Measurements from ENCODE around the gene FBXW12. TPM values are rescaled to one million over a fixed set of nuclear protein-coding genes. Genes with fewer than 3 reads are reported as not detected.
A peak's percentile ranks its signal among the peaks of the same experiment; 100 is the strongest.

Gene FBXW12
- polyA plus RNA-seq, 1 of the 3 experiments (the other 2 are of a cell fraction), result 0.07 TPM

GRCh38 chr3:48411041-48411588 is 39.1 kb downstream of the FBXW12 start:
- Histone ChIP-seq H2AFZ (ENCODE audit: low read depth) (no peak overlapping the region), H3K4me3 (ENCODE audit: low read depth in 2 of 2, low read length in 1 of 2) (no peak overlapping the region), H3K36me3 (replicated peaks in 1 of 2; ENCODE audit: control insufficient read depth in 1 of 2, insufficient read depth in 2 of 2, low read length in 1 of 2) (peaks cover 0 to 72% of the 10 kb centered on the region in 2 experiments), H3K4me1 (ENCODE audit: control insufficient read depth in 1 of 2, insufficient read depth in 2 of 2, low read depth in 1 of 2, low read length in 1 of 2) (no peaks in the 10 kb centered on the region), H3K27me3 (ENCODE audit: insufficient read depth) (no peaks in the 10 kb centered on the region), H3K9me2 (no peaks in the 10 kb centered on the region), H3F3A (replicated peaks; ENCODE audit: insufficient read depth) (no peaks in the 10 kb centered on the region), H3K27ac (ENCODE audit: low read depth in 2 of 2, low read length in 1 of 2) (no peak overlapping the region), H3K4me2 (no peak overlapping the region), H3K9ac (no peak overlapping the region), H4K20me1 (ENCODE audit: insufficient read depth) (no peaks in the 10 kb centered on the region), H3K79me2 (ENCODE audit: insufficient read depth) (no peaks in the 10 kb centered on the region), H3K9me3 (no peaks in the 10 kb centered on the region)
- WGBS (ENCODE audit: low lambda C conversion rate), result 95% methylated on average over 4 of the region's 9 CpGs
- TF ChIP-seq, protein P1, sequence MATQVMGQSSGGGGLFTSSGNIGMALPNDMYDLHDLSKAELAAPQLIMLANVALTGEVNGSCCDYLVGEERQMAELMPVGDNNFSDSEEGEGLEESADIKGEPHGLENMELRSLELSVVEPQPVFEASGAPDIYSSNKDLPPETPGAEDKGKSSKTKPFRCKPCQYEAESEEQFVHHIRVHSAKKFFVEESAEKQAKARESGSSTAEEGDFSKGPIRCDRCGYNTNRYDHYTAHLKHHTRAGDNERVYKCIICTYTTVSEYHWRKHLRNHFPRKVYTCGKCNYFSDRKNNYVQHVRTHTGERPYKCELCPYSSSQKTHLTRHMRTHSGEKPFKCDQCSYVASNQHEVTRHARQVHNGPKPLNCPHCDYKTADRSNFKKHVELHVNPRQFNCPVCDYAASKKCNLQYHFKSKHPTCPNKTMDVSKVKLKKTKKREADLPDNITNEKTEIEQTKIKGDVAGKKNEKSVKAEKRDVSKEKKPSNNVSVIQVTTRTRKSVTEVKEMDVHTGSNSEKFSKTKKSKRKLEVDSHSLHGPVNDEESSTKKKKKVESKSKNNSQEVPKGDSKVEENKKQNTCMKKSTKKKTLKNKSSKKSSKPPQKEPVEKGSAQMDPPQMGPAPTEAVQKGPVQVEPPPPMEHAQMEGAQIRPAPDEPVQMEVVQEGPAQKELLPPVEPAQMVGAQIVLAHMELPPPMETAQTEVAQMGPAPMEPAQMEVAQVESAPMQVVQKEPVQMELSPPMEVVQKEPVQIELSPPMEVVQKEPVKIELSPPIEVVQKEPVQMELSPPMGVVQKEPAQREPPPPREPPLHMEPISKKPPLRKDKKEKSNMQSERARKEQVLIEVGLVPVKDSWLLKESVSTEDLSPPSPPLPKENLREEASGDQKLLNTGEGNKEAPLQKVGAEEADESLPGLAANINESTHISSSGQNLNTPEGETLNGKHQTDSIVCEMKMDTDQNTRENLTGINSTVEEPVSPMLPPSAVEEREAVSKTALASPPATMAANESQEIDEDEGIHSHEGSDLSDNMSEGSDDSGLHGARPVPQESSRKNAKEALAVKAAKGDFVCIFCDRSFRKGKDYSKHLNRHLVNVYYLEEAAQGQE (IDR thresholded peaks at IDR 0.05; ENCODE audit: low read depth, low read length), result no peak
- TF ChIP-seq MAX (IDR thresholded peaks at IDR 0.05; ENCODE audit: low read depth) (no peak), USF2 (IDR thresholded peaks at IDR 0.05; ENCODE audit: borderline replicate concordance, low read depth, low read length) (no peak), POLR2AphosphoS5 (IDR thresholded peaks at IDR 0.05; ENCODE audit: low read depth, low read length) (no peak), RAD21 (IDR thresholded peaks at IDR 0.05; ENCODE audit: low read length) (no peak), EP300 (IDR thresholded peaks at IDR 0.05; ENCODE audit: borderline replicate concordance in 1 of 2, low read depth in 1 of 2, low read length in 1 of 2) (no peak)
- POLR2A ChIA-PET, result no interaction called here
- CTCF ChIA-PET, result interaction anchor here (3.1 to 15.6 kb wide), 2 partner anchors 10 to 20 kb away, joined by 14 to 399 read pairs; partner anchors contain the start of gene PLXNB1
- DNase-seq, result peak; percentile 9

- CTCF ChIA-PET, result interaction anchor here (3.1 to 15.6 kb wide), 2 partner anchors 11 to 20 kb away, joined by 14 to 399 read pairs; partner anchors contain the start of gene PLXNB1
These were observed 39.8 kb downstream of the FBXW12 start for GRCh38 chr3:48411606-48412374.

More at GRCh38 chr3:48411606-48412374, 39.8 kb downstream of the FBXW12 start:
- Histone ChIP-seq H3K4me3 (ENCODE audit: low read depth in 2 of 2, low read length in 1 of 2) (no peak overlapping the region), H3K27me3 (ENCODE audit: insufficient read depth) (no peaks in the 10 kb centered on the region), H3K36me3 (replicated peaks in 1 of 2; ENCODE audit: control insufficient read depth in 1 of 2, insufficient read depth in 2 of 2, low read length in 1 of 2) (peaks cover 0 to 74% of the 10 kb centered on the region in 2 experiments), H3K4me1 (ENCODE audit: control insufficient read depth in 1 of 2, insufficient read depth in 2 of 2, low read depth in 1 of 2, low read length in 1 of 2) (no peaks in the 10 kb centered on the region), H3K9me3 (no peaks in the 10 kb centered on the region), H3K9ac (no peak overlapping the region), H2AFZ (ENCODE audit: low read depth) (no peak overlapping the region), H3K27ac (ENCODE audit: low read depth in 2 of 2, low read length in 1 of 2) (no peak overlapping the region), H3F3A (replicated peaks; ENCODE audit: insufficient read depth) (no peaks in the 10 kb centered on the region), H4K20me1 (ENCODE audit: insufficient read depth) (no peaks in the 10 kb centered on the region), H3K9me2 (no peaks in the 10 kb centered on the region), H3K4me2 (no peak overlapping the region), H3K79me2 (ENCODE audit: insufficient read depth) (no peaks in the 10 kb centered on the region)
- TF ChIP-seq IRF3 (IDR thresholded peaks at IDR 0.05; ENCODE audit: low read depth, low read length), result no peak
- no peak for TF ChIP-seq NFIC (IDR thresholded peaks at IDR 0.05; ENCODE audit: borderline replicate concordance)
- POLR2A ChIA-PET, result no interaction called here
- DNase-seq, result peak; percentile 17
- WGBS (ENCODE audit: low lambda C conversion rate), result 85% methylated on average over 5 of the region's 11 CpGs

Data from SK-N-SH (cell line).